Activated CD4-positive, alpha-beta T cell treated with anti-CD3 and anti-CD28 coated beads for 48 hours (primary cell): ENCODE data around the gene AEBP2.
A peak's percentile ranks its signal among the peaks of the same experiment; 100 is the strongest.
"Not testable (repeated sequence)": the region's sequence is repeated elsewhere in the genome, so short reads cannot be mapped to it uniquely, and the experiment has no call there.

Experiments used
- DNase-seq: peaks from one replicate; pipeline ENCODE4 v3.0.0-alpha.2; 2020

Gene AEBP2

GRCh38 chr12:19423166-19423930 is 15.9 kb upstream of the AEBP2 start:
- DNase-seq: no peak

GRCh38 chr12:19428246-19428645 is 11.0 kb upstream of the AEBP2 start:
- no peak for DNase-seq

- DNase-seq: not testable (repeated sequence)
Observed at GRCh38 chr12:19429491-19429890, 9.8 kb upstream of the AEBP2 start.

GRCh38 chr12:19430988-19431387 is 8.3 kb upstream of the AEBP2 start:
- DNase-seq: no peak

GRCh38 chr12:19431407-19432308 is 7.6 kb upstream of the AEBP2 start:
- peak; percentile 64 for DNase-seq

GRCh38 chr12:19432309-19433170 is 6.8 kb upstream of the AEBP2 start:
- peak; percentile 24 for DNase-seq

- DNase-seq: no peak
Observed at GRCh38 chr12:19434538-19434937, 4.8 kb upstream of the AEBP2 start.

GRCh38 chr12:19435831-19436497 is 3.3 kb upstream of the AEBP2 start:
- no peak for DNase-seq

- no peak for DNase-seq
Observed at GRCh38 chr12:19436931-19437330, 2.4 kb upstream of the AEBP2 start.

GRCh38 chr12:19437996-19438395 is 1.3 kb upstream of the AEBP2 start:
- DNase-seq: no peak

- peak; percentile 75 for DNase-seq
Observed at GRCh38 chr12:19440019-19440858, 947 bp downstream of the AEBP2 start.

GRCh38 chr12:19440916-19441315 is 1.6 kb downstream of the AEBP2 start:
- DNase-seq: no peak

GRCh38 chr12:19443585-19443984 is 4.3 kb downstream of the AEBP2 start:
- no peak for DNase-seq

- DNase-seq: no peak
Observed at GRCh38 chr12:19444097-19444496, 4.8 kb downstream of the AEBP2 start.

GRCh38 chr12:19447386-19447785 is 8.1 kb downstream of the AEBP2 start:
- no peak for DNase-seq

GRCh38 chr12:19449814-19450213 is 10.5 kb downstream of the AEBP2 start:
- no peak for DNase-seq

- no peak for DNase-seq
Observed at GRCh38 chr12:19450362-19450761, 11.1 kb downstream of the AEBP2 start.

GRCh38 chr12:19451196-19451595 is 11.9 kb downstream of the AEBP2 start:
- no peak for DNase-seq

- DNase-seq: no peak
Observed at GRCh38 chr12:19453961-19454360, 14.7 kb downstream of the AEBP2 start.

- no peak for DNase-seq
Observed at GRCh38 chr12:19454837-19455236, 15.5 kb downstream of the AEBP2 start.

GRCh38 chr12:19456176-19456575 is 16.9 kb downstream of the AEBP2 start:
- DNase-seq: no peak

GRCh38 chr12:19457561-19457960 is 18.3 kb downstream of the AEBP2 start:
- DNase-seq: no peak
